GM21367 (cell line): Measurements from ENCODE around the gene P2RX3.
"Not testable (repeated sequence)": the region's sequence is repeated elsewhere in the genome, so short reads cannot be mapped to it uniquely, and the experiment has no call there.

Source experiments
- ATAC-seq: cut with Tn5 transposase; IDR thresholded peaks from one replicate; pipeline ENCODE4 v1.9.1; 2021; ENCODE audit not compliant: unreplicated experiment

The P2RX3 gene

DNA sequence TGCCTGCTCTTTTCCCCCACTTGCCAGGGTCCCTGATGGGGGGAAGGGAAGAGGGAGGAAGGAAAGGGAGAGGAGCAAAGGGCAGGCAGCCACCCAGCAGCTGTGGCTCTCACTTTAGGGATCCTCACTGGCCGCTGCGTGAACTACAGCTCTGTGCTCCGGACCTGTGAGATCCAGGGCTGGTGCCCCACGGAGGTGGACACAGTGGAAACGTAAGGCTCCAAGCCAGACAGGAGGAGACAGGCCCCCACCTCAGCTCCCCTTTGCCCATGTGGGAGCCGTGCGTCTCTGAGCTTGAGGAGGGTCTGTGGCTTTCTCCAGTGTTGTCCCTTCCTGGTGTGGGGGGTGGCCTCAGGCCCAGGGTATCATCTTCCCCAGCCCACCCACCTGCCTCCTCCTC, 9.9 kb downstream of the P2RX3 start:
- no peak for ATAC-seq

DNA sequence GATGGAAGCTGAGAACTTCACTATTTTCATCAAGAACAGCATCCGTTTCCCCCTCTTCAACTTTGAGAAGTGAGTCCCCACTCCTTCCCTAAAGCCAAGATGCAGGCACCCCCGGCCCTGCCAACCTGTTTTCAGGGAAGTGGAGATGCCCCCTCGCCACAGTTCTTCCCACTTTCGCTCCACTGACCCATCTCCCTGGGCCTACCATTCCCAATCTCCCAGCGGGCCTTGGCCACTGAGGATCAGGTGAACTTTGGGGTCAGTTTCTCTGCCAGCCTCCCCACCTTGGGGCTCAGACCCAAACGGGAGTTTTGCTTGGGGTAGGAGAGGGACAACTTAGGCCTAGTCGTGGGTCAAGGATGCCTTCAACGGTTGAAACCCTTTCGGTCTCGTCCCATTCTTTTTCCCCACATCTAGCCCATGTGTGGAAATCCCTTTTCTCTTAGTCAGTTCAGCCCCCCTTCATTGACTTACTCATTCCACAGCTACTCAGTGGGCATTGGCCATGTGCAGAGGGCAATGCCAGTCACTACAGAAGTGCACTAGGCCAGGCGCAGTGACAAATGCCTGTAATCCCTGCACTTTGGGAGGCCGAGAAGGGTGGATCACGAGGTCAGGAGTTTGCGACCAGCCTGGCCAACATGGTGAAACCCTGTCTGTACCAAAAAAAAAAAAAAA, 10.6 kb downstream of the P2RX3 start:
- no peak for ATAC-seq

DNA sequence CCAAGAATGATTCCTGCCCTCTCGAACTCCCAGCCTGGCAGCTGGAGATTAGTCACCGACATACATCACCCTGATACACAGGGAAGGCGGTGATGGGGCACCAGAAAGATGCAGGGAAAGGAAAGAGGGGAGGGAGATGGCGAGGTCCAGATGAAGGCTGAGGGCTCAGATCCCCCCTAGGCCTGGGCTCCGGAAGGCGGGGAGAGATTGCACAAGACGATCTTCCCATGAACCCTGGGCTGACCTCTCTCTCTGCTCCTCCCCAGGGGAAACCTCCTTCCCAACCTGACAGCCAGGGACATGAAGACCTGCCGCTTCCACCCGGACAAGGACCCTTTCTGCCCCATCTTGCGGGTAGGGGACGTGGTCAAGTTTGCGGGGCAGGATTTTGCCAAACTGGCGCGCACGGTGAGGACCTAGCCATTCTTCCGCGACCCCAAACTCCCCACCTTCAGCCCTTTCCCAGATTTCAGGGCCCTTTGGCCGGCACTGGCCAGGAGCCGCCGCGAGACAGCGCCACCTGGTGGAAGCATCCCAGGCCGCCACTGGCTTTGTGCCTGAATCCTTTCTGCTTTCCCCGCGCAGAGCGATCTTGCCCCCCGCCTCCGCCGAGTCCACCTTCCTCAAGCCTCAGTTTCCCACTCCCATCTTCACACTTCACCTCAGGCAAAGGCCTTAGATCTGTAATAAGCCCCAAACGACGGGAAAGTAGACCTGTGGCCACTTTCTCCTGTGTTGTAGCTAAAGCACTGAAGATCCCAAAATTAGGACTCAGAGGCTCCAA, 11.5 kb downstream of the P2RX3 start:
- ATAC-seq = no peak

DNA sequence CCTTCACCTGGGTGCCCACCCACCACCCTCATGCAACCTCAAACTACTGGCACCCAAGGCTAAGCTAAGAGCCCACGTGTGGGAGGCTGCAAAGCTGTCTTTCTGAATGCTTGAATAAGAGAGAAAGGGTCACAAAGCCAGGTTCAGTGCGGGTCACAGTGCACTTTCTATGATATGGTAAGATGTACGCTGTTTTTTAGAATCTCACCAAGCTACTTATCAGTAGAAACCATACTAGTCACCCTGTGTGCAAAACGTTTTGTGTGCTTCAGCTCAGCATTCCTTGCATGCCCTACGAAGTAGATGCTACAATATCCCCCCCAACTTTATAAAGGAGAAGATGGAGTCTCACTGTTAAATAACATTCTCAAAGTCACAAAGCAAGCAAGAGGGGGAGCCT, 14.9 kb downstream of the P2RX3 start:
- ATAC-seq = no peak

DNA sequence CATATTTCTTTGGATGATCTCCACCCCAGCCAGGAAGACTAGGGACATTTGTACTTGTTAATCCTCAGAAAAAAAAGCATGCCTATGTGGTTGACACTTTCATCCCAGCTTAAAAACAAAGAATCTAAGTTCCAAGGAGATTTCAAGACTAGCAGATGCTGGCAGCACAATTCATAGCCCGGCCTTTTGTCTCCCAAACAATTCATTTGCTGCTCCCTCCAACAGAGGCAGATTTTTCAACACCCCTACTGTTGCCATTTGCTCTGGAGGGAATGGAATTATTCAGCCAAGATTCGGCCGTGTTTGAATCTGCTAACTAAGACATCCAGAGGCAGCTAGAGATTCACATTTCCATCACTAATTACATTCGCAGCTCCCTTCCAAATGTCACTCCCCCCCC, 15.3 kb downstream of the P2RX3 start:
- no peak for ATAC-seq

DNA sequence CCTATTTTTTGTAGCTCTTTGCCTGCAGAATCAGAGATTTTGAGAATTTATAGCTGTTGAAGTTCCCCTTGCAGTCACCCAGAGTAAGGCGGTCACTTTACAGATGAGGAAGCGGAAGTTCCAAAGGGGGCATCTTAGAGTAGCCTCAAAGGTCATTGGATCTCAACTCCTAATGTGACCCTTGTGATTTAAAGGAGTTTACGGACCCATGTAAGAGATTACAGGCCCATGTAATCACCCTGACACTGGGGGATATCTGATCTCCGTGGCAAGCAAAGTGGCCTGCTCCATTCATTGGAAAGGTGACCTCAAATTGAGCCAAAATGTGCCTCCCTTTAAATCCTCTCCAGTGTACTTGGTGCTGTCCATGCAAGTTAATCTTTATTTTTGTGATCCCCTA, 15.7 kb downstream of the P2RX3 start:
- ATAC-seq = no peak

DNA sequence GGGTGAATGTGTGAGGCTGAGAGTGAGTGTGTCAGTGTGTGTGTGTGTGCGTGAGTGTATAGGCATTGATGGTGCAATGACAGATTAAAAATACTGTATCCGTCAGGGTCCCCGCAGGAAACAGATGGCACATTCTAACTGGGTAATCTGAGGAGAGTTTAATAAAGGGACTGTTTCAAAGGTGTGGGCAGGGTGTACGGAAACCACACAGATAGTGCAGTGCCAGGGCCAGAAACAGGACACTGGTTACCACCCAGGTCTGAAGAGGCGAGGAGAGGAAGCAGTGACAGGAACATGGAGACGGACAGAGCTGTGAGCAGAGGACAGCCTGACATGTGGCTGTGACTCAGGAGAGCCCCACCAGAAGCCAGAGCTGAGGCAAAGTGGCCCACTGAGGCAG, 16.5 kb downstream of the P2RX3 start:
- no peak for ATAC-seq

DNA sequence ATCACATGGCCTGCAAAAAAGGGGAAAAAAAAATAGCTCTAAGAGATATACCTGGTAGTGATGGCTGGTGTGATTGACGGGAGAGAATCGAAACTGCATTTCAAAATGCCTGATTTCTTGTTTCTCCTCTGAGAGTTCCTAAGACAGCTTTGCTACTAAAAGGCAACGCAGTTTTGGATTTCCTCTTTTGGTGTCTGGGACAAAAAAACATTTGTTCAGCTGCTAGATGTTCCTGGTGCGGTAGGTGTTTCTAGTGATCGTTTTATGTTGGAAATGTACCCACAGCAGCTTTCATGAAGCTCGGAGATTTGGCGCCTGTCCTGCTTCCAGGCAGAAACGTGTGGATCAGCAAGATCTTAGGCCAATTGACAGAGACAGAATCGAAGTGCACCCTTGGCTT, 18.1 kb downstream of the P2RX3 start:
- ATAC-seq = no peak

DNA sequence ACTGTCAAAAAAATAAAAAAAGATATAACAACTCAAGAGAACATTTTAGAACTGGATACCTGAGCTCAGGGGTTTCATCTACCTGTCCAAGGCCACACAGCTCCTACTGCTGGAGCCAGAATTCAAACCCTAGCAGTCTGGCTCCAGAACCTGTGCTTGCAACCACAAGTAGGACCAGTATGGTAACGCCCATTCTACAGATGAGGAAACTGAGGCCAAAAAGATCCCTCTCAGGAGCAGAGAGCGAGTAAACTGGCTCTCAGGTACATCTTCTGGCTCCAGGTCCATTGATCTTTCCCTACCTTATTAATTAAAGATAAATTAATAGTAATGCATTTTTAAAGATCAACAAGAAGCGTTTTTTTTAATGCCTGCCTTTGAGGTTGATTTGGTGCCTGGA, 19.2 kb downstream of the P2RX3 start:
- no peak for ATAC-seq

DNA sequence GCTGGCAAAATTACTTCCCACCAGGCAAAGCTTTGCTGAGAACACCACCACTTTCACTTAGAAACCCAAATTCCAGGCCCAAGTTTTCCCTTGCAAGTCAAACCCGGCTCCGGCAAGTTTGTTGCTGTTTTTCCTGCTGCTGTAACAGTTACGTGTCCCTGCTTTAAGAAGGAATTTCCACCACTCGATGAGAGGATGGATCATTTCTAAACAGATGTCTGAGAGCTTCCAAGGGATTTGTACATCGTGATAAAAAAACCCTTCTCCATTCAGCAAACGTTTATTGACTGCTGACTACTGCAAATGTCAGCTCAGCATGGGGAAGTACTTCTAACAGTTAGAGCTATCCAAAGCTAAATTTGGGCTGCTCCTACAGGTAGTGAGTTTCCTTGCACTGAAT, 19.7 kb downstream of the P2RX3 start:
- ATAC-seq = no peak

DNA sequence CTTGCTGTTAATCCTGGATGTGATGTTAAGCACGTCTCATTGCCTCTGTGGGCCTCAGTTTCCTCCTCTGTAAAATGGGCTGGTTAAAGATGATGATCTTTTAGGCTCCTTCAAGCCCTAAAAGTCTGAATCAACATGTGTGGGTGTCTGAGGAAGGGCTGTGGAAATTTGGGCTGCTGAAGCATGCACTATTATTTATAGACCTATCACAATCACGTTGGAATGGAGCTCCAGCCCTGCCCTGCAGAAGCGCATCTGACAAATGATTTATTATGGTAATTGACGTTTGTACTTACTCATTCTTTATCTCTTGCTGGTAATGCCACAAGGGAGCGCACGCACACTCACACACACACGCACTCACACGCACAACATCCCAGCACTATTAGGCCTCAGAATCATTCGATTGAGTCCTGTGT, 20.4 kb downstream of the P2RX3 start:
- ATAC-seq = no peak

DNA sequence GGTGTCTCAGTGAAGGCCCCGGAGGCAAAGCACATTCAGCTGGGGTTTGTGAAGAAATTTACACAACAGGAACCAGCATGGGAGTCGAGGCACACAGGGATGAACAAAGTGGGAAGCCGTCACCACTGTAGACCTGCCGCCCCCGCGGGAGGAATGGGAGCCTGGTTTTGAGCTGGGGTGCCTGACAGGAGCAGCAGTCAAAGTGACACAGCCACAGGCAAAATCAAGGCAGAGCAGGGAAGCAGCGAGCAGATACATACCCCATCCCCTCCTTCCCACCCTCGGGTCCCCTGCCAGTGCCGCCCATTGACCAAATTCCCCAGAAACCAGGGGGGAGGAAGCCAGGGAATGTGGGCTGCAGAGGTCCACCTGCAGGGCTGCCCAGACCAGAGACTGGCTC, 20.8 kb downstream of the P2RX3 start:
- no peak for ATAC-seq

DNA sequence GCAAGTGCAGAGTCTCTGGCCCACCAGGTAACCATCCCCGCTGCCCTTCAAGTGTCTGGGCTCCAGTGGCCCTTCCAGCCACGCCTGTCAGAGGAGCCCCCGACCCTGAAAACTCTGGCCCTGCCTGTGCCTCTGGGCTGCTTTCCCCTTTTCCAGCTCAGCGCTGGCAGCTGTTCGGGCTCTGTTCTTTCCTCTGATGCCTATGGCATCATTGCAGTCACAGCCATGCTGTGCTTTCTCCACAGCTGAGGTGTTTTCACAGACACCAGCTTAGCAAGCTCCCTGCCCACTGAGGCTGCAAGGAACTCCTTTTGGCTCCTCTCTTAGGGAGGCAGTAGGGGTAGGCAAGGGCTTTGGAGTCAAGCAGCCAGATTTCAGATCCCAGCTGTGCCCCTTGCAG, 21.2 kb downstream of the P2RX3 start:
- no peak for ATAC-seq

DNA sequence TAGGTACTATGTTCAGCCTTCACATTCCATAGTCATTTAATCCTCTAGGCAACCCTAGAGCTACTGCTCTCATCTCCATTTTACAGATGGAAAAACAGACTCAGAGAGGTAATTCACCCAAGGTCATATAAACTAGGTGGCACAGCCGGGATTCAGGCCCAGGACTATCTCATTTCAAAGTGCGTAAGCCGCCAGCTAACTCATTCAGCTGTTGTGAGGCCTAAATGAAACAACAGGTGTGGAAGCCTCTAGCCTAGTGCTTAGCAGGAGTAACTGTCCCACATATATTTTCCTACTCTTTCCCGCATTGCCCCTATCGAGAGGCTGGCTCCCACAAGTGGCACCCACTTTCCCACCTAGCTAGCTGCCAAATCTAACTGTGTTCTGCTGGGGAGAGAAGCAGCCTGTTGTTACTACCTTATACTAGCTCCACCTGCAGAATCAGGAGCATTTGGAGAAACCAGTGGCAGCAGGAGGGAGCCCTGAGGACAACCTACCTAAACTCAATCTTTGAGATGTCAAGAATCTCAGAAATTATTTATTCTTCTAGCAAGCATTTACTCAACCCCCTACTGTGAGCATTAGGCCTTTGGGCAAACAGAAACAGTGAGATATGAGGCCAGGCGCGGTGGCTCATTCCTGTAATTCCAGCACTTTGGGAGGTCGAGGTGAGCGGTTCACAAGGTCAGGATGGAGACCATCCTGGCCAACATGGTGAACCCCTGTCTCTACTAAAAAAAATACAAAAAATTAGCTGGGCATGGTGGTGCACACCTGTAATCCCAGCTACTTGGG, 21.9 kb downstream of the P2RX3 start:
- no peak for ATAC-seq

DNA sequence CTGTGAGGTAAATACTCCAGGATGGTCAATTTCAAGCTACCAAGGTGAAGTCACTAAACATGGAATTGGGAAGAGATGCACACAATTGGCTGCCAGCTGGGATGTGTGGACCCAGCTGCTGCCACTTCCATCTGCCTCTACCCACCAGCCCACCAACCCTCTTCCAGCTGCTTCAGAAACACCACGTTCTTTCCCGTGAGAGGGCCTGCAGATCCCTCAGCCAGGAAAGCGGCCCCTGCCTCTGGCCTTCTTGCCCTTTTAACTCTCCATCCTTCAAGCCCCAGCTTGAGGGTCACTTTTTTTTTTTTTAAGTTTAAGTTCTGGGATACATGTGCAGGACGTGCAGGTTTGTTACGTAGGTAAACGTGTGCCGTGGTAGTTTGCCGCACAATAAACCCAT, 22.8 kb downstream of the P2RX3 start:
- no peak for ATAC-seq

DNA sequence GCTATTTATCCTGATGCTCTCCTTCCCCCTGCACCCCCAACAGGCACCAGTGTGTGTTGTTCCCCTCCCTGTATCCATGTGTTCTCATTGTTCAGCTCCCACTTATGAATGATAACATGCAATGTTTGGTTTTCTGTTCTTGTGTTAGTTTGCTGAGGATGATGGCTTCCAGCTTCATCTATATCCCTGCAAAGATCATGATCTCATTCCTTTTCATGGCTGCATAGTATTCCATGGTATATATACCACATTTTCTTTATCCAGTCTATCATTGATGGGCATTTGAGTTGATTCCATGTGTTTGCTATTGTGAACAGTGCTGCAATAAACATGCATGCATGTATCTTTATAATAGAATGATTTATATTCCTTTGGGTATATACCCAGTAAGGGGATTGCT, 23.3 kb downstream of the P2RX3 start:
- not testable (repeated sequence) for ATAC-seq

DNA sequence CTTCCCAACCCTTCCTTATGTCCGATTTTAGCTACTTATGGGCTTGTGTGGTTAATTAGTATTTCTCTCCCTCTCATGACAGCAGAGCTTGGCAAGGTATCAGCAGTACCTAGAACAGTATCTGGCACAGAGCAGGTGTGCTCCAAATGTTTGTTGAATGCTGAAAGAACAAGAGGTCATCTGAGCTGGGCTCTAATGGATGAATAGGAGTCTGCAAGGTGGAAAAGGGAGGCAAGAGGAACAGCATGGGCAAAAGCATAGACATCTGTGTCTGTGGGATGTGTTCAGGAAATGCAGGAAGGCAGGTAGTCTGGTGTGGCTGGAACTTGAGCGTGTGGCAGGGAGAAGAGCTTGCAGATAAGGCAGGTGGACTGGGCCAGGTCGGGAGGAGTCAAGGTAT, 23.8 kb downstream of the P2RX3 start:
- ATAC-seq = no peak

DNA sequence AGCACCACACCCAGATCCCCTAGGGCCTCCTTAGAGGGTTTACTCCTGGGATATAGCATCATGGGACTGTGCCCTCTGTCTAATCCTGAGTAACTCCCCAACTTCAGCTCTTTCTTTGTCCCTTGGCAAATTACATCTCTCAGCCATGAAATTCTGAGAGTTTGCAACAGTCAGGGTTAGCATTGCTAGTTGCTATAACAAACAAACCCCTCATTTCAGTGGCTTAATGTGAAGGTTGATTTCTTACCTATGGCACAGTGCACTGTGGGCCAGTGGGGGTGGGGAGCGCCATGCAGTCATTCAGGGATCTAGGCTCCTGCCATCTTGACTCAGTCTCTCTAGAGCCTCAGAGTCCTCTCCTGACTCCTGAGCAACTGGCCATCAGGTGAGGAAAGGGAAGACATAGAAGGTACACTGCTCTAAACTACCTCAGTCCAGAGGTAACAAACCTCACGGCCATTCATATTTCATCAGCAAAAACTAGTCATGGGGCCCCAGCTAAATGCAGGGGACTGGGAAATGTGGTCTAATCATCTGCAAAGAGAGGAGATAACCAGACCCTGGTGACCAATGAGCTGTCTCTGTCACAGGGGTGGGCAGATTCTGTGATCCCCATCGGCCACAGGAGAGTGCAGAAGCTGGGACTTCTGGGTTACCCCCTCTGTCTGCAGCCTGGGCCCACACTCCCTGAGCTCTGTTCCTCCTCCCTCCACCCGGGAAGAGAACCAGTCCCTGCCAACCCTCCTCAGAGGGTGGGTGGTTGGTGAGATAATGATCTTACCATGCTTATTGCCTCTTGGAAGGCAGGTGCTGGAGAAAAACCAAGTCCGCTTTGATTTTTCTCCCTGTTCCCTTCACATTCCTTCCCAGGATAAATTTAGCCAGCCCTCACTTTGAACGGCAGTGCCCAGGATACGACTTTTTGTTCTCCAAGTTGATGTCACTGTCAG, 25.3 kb downstream of the P2RX3 start:
- ATAC-seq = no peak

DNA sequence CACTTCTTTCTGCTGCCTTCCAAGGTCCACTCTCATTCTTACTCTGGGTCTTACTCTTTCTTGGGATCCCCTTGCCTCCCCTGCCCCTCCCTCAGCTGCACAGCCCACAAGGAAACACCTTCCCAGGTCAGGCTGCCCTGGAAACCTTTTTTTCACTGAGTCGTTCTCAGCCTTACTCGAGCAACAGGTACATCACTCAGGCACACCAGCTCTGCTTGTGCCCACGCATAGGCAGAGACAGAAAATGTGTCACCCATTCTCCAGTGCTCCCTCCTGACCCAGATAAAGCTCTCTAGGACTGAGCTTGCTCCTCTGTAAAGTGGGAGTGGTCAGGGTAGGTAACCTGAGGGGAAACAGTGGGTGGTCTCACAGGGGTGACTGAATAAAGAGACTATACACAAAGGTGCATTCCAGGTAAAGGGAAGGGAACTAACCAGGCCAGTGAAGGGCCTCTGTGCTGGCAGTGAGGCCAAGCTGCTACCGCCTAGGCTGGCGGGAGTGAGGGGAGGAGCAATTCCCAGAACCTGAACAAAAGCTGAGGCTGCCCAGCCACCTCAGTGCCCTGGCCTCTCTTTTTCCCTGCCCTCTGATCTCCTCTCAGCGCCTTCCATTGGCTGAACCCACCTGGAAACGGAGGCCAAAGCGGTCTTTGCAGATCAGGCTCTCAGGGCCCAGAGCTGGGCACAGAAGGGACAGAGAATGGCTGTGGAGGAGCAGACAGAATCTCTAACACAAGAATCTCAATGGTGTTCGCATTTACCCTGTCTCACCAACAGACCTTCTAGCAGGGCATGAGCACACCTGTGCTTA, 26.9 kb downstream of the P2RX3 start:
- no peak for ATAC-seq
